HL-60 (cell line): ENCODE results near the gene NDUFA8.
A peak's percentile ranks its signal among the peaks of the same experiment; 100 is the strongest.

Experiments
- DNase-seq, 2 experiments: peaks; one replicate each; pipeline ENCODE4 v3.0.0-alpha.2; 2010 to 2020; ENCODE audit warnings: low read depth in 1 of 2, low spot score in 1 of 2
- H3K27ac ChIP-seq: fragments of 250-450 bp; sonication (Bioruptor Pico); replicated peaks from 2 replicates; pipeline ENCODE4 v1.5.1; 2020; ENCODE audit warnings: mild to moderate bottlenecking, moderate library complexity
- H3K27me3 ChIP-seq: fragments of 250-450 bp; sonication (Bioruptor Pico); 2 replicates; pipeline ENCODE4 v1.5.1; 2021; ENCODE audit warnings: mild to moderate bottlenecking, moderate library complexity; ENCODE audit not compliant: insufficient read depth, poor library complexity, severe bottlenecking
- H3K4me3 ChIP-seq: replicated peaks from 2 replicates; pipeline ENCODE4 v1.5.1; 2011; ENCODE audit warnings: mild to moderate bottlenecking, control low read depth, low read length; ENCODE audit not compliant: insufficient read depth
- GABPA ChIP-seq: IDR thresholded peaks from 2 replicates; pipeline ENCODE4 v1.6.1; 2012; ENCODE audit warnings: low read depth
- POLR2AphosphoS5 ChIP-seq: IDR thresholded peaks from 2 replicates; pipeline ENCODE4 v1.6.1; 2012; ENCODE audit warnings: low read depth
- SPI1 ChIP-seq: IDR thresholded peaks from 2 replicates; pipeline ENCODE4 v1.6.1; 2012; ENCODE audit warnings: low read depth, mild to moderate bottlenecking, borderline replicate concordance
- TF ChIP-seq, protein P1 (sequence below): IDR thresholded peaks from one replicate; pipeline ENCODE4 v1.5.1; 2011; ENCODE audit warnings: low read length, control low read depth, inconsistent platforms; ENCODE audit not compliant: insufficient read depth
- TF ChIP-seq, protein P2 (sequence below): IDR thresholded peaks from 2 replicates; pipeline ENCODE4 v1.6.1; 2012; ENCODE audit warnings: low read depth; ENCODE audit not compliant: insufficient replicate concordance

The NDUFA8 gene

DNA sequence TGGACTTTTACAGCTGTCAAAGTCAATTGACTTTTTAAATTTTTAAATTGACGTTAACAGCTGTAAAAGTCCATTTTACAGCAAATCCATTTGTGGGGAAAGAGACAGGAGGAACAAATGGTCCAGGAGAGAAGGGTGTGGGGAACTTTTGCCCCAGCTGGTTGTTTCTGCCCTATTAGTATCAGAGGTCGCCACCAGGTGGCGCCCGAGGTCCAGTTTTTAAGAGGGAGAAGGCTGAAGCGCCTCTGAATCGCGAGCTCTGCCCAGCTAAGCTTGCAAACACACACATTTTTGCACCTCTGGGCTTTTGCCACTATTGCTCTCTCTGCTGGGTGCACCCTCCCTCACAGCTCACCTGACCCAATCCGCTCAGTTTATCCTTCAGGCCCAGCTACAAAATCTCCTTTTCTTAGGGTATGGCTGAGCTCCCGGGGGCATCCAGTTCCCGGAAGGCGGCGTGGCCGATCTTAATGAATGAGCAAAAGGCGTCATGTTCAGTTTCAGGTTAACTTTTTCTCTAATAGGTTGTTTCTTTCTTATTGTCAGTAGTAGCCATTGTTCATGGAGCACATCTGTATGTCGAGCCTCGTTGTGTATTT is 60.2 kb downstream of the NDUFA8 start:
- TF ChIP-seq SPI1 = no peak
- TF ChIP-seq, protein P1, sequence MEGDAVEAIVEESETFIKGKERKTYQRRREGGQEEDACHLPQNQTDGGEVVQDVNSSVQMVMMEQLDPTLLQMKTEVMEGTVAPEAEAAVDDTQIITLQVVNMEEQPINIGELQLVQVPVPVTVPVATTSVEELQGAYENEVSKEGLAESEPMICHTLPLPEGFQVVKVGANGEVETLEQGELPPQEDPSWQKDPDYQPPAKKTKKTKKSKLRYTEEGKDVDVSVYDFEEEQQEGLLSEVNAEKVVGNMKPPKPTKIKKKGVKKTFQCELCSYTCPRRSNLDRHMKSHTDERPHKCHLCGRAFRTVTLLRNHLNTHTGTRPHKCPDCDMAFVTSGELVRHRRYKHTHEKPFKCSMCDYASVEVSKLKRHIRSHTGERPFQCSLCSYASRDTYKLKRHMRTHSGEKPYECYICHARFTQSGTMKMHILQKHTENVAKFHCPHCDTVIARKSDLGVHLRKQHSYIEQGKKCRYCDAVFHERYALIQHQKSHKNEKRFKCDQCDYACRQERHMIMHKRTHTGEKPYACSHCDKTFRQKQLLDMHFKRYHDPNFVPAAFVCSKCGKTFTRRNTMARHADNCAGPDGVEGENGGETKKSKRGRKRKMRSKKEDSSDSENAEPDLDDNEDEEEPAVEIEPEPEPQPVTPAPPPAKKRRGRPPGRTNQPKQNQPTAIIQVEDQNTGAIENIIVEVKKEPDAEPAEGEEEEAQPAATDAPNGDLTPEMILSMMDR = peak; percentile 50
- peak; percentile 39 to 78 for DNase-seq
- Histone ChIP-seq H3K27ac (no peak overlapping the region), H3K27me3 (no peaks in the 10 kb centered on the region), H3K4me3 (no peak overlapping the region)

DNA sequence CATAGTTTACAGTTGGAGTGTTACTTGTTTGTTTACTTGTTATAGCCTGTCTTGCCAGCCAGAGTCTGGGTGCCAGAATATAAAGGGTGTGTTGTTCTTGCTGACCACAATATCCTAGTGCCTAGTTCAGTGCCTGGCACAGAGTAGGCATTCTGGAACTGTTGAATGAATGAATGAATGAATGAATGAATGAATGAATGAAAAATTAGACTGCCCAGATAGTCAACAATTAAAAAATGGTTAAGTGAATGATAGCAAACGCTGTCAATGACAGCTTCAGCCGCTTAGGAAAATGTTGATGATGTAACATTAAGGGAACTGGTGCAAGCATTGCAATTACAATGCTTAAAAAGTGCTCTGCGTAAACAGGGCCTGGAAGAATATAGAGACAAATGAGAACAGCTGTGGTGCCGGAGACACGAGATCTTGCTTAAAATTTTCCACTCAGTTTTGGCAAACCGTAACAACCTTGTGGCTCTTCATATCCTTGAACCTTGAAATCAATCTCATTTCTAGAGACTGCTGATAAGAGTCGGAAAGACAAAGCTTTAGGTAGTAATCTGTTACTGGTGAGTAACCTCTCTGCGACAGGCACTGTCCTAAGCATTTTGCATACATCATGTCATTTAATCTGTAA is 61.8 kb downstream of the NDUFA8 start:
- no peaks in the 10 kb centered on the region for H3K27me3 ChIP-seq
- TF ChIP-seq POLR2AphosphoS5 (no peak), SPI1 (no peak), GABPA (no peak)
- TF ChIP-seq, protein P2, sequence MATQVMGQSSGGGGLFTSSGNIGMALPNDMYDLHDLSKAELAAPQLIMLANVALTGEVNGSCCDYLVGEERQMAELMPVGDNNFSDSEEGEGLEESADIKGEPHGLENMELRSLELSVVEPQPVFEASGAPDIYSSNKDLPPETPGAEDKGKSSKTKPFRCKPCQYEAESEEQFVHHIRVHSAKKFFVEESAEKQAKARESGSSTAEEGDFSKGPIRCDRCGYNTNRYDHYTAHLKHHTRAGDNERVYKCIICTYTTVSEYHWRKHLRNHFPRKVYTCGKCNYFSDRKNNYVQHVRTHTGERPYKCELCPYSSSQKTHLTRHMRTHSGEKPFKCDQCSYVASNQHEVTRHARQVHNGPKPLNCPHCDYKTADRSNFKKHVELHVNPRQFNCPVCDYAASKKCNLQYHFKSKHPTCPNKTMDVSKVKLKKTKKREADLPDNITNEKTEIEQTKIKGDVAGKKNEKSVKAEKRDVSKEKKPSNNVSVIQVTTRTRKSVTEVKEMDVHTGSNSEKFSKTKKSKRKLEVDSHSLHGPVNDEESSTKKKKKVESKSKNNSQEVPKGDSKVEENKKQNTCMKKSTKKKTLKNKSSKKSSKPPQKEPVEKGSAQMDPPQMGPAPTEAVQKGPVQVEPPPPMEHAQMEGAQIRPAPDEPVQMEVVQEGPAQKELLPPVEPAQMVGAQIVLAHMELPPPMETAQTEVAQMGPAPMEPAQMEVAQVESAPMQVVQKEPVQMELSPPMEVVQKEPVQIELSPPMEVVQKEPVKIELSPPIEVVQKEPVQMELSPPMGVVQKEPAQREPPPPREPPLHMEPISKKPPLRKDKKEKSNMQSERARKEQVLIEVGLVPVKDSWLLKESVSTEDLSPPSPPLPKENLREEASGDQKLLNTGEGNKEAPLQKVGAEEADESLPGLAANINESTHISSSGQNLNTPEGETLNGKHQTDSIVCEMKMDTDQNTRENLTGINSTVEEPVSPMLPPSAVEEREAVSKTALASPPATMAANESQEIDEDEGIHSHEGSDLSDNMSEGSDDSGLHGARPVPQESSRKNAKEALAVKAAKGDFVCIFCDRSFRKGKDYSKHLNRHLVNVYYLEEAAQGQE = no peak
- TF ChIP-seq, protein P1 = no peak
- peak in 1 of 2 experiments; percentile 39 for DNase-seq
- no peak overlapping the region for H3K4me3 ChIP-seq
- no peak overlapping the region for H3K27ac ChIP-seq

DNA sequence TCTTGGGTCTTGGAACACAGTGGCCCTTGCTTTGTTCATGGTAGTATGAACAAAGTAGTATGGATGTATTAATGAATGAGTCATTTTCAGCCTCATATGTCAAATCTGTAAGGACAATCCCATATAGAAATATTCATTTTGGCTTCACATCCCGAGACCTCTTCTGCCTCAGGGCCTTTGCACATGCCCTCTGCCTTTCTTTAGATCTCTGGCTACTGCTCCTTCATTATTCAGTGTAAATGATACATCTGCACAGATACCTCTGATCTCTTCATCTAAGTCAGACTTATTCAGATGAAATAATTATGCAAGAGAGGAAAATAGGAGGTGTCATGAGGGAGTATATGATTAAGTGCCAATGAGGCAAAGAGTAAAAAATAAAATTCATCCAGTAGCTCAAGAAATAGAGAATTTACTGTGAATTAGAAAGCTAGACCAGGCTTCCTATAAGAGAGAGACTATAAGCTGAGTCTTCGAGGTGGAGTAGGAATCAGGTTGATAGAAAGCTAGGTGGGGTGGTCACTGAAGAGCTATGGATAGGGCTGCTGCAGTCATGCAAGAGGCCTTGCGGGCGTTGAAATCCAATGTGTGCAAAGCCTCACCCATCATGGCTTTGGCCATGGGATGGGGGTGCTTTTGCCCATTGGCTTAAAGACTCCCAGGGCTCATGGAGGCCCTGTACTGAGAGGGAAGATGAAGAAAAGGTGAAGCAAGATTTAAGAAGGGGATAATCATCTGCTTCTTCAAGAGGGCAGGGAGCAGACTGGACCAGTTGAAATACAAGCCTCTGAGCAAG is 62.8 kb downstream of the NDUFA8 start:
- no peak for DNase-seq
- Histone ChIP-seq H3K27ac (no peak overlapping the region), H3K27me3 (no peaks in the 10 kb centered on the region), H3K4me3 (no peak overlapping the region)
- TF ChIP-seq SPI1 = no peak
- TF ChIP-seq, protein P1 = no peak
- TF ChIP-seq GABPA = no peak
- no peak for TF ChIP-seq POLR2AphosphoS5
- TF ChIP-seq, protein P2 = no peak
